ENCODE data around the gene FEM1B.

The FEM1B gene

DNA sequence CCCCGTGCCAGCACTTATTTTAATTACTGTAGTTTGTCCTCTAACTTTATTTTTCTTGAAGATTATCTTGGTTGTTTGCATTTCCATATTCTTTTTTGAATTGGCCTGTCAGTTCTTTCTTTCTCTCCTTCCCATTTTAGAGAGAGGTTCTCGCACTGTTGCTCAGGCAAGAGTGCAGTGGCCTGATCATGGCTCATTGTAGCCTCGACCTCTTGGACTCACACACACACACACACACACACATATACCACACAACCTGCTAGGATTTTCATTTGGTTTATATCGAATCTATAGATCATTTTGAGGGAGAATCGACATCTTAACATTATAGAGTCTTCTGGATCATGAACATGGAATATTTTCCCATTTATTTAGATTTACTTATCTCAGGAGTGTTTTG lies 8.7 kb downstream of the FEM1B start:
- no peak for DNase-seq

DNA sequence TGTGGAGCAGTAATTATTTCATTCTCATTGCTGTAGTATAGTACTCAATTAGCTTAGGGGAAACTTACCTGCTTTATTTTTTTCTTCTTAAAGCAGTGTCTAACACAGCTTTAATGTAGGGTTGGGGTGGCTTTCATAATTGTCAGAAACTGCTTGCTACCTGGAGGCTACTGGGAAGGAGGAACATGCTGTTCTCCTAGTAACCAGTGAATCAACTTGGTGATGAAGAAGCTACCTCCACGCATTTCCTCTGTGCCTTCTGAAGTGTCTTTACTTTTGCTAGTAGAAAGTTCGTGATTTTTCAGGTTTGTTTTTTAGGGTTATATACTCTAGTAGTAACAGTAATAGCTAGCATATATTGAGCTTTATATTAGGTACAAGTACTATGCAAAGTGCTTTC lies 11.5 kb downstream of the FEM1B start:
- no peak for DNase-seq

DNA sequence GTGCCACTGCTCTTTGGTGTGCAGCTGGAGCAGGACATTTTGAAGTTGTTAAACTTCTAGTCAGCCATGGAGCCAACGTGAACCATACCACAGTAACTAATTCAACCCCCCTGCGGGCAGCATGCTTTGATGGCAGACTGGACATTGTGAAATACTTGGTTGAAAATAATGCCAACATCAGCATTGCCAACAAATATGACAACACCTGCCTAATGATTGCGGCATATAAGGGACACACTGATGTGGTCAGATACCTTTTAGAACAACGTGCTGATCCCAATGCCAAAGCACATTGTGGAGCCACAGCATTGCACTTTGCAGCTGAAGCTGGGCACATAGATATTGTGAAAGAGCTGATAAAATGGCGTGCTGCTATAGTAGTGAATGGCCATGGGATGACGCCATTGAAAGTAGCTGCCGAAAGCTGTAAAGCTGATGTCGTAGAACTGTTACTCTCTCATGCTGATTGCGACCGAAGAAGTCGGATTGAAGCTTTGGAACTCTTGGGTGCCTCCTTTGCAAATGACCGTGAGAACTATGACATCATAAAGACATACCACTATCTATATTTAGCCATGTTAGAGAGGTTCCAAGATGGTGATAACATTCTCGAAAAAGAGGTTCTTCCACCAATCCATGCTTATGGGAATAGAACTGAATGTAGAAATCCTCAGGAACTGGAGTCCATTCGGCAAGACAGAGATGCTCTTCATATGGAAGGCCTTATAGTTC lies 12.2 kb downstream of the FEM1B start:
- DNase-seq, result no peak

DNA sequence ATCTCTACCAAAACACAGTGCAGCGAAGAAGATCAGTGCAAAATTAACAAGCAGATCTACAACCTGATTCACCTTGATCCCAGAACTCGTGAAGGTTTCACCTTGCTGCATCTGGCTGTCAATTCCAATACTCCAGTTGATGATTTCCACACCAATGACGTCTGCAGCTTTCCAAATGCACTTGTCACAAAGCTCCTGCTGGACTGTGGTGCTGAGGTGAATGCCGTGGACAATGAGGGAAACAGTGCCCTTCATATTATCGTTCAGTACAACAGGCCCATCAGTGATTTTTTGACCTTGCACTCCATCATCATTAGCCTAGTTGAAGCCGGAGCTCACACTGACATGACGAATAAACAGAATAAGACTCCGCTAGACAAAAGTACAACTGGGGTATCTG lies 13.2 kb downstream of the FEM1B start:
- DNase-seq, result no peak

DNA sequence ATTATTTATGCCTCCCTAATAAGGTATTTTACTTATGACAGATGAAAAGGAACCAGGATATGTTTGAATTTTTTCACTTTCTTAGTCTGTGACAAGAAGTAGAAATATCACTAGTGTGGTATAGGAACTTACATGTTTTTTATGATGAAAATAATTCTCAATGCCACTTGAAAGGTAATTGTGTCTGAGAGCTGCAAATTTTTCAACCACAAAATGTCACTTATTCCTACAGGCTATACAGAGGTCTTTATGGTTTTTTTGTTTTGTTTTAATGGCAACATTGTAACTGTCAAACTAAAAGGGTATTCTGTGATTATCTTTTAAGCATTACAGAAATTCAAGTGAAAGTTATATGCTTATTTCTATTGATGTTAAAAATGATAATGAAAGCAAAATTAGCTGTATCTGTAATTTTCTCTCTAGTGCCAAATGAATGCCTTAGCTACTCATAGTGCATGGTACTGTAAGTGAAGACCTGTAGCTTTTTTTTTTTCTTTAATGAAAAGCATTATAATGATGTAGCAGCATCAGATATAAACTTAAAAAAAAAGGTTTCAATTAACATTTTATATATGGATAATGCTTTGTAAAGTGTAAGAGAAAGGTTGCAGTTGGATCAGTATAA lies 14.7 kb downstream of the FEM1B start:
- DNase-seq, result no peak

DNA sequence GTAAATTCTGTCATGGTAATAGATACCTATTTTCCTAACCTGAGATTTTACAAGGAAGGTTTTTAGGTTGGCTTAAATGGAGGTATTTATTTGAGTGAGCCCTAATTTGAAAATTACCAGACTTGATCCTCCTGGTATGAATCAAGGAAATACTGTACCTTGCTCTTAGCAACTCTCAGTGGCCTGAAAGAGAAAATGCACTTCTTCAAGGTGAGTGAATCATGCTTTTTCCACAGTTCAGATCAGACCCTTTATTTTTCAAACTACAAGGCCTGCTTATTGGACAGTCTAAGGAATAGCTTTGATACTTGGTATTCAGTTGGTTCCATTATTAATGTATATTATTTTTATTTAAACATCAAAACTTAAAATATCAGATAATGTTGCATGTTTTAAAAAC lies 15.4 kb downstream of the FEM1B start:
- DNase-seq, result no peak

DNA sequence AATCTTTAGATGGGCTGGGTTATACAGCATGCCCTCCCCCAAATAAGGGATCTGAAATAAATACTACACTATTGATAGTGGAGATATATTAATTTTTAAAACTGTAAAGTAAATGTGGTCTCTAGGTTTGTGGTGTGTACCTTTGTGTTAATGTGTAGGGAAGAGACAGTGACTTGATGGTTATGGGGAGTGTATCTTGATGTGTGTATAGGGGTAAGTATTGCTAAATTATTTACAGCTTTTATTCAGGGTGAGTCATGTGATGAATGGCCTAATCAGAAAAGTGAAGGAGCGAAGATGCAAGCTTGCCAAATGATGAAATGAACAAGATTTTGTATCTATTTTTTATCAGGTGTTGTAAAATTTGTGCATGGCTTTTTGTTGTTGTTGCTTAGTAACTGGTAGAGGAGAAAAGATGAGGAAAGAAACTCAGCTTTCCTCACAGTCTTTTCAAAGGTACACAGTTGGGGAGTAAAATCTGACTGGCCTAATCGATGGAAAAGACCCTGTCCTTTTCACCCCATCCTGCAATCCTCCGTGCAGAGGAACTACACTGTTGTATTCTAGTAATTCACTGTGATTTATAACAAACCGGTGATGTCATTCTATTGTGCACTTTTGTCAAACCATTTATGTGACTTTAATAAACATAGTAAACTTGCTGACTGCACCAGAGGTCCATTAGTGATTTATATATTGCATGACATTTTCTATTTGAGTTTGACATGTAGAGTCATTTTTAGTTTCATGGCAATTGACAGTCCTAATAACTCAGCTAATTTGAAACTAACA lies 17.7 kb downstream of the FEM1B start:
- no peak for DNase-seq

DNA sequence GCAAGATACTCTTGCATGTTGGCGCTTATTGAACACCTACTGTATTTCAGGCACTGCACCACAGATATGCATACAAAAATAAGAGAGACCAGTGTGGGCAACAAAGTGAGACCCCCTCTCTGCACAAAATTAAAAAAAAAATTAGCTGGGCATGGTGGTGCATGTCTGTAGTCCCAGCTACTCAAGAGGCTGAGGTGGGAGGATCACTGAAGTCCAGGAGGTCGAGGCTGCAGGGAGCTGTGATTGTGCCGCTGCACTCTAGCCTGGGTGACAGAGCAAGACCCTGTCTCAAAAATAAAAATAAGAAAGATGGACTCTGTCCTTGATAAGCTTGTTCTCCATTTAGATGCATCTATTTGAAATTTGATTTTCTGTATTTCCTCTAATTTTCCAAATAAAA lies 20.8 kb downstream of the FEM1B start:
- DNase-seq, result no peak

DNA sequence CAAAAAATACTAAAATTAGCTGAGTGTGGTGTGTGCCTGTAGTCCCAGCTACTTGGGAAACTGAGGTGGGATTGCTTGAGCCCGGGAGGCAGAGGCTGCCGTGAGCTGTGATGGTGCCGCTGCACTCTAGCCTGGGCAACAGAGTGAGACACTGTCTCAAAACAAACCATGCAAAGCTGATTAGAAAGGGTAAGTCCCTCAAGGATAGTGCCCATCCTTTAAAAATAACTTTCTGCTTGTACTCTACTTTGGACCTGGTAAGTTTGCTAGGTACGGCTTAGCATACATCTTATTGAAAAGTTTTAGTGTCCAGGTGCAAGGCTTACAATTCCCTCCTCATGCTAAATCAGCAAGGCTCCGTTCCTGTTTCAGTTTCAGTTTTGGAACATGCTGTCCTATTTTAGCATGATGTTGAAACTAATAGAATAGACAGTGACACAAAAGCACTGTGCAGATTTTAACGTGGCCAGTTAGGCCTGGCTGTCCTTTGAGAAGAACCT lies 21.4 kb downstream of the FEM1B start:
- no peak for DNase-seq

DNA sequence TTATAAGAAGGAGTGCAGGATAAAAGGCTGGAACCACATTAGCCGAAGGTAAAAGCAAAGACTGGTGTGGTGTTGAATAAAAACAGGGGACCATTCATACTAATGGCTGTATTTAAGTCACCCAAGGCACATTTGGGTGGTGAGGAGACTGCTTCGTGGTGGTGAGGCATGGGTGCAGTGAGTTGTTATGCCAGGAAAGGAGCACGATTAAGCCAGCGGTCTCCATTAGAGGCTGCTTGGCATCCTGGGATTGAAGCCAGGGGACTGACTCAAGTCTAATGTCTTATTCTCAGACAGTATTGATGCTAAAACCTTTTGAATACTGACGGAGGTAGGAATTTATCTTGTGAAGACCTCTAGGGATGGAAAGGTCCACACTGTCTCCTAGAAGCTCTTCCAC lies 21.9 kb downstream of the FEM1B start:
- DNase-seq, result no peak

DNA sequence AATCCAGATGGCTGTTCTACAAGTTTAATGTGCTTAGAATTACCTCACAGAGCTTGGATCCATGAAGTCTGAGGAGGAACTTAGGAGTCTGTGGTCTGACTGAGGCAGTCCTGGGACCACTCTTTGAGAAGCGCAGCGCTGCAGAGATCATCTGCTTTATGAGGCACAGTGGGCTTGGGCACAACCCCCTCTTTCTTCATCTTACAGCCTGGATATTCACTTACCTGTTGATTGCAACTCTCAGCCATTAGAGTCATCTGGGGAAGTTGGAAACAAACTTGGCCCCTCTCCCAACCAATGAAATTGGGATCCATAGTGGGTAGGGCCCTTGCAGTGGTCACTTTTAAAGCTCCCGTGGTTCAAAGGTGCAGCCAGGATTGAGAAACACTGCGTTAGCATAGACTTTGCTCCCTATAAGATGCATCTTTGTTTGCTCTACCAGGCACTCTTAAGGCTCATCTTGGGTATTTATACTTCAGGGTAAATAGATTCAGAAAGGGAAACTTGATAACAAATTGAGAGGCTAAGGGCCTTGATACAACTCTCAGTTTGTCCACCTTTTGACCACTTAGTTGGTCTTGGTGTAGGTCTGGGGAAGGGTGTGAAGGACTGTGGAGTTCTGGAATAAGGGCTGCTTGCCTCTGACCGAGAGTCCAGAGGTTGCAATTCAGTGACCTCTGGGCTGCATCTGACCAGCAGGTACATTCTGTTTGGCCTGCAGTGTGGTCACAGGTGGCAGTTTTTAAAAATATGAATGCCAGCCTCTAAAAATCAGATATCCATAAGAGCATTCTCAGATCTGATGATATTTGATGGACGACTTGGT lies 22.8 kb downstream of the FEM1B start:
- DNase-seq, result no peak

DNA sequence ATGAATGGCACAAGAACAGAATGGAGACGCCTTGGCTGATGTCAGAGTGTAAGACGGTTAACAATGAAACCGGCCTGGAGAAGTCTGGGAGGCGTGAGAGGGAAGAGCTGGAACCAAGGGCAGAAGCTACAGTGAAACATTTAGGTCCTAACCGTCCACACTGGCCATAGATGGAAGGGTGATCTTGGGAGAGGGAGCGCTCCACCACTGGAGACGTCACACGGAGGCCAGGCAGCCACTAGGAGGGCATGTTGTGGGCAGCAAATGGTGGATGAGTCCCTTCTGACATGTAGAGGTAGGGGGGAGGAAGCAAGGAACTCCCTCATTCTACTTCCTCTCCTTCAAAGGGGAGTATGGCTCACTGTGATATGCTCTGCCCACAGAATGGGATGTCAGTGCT lies 23.8 kb downstream of the FEM1B start:
- no peak for DNase-seq

DNA sequence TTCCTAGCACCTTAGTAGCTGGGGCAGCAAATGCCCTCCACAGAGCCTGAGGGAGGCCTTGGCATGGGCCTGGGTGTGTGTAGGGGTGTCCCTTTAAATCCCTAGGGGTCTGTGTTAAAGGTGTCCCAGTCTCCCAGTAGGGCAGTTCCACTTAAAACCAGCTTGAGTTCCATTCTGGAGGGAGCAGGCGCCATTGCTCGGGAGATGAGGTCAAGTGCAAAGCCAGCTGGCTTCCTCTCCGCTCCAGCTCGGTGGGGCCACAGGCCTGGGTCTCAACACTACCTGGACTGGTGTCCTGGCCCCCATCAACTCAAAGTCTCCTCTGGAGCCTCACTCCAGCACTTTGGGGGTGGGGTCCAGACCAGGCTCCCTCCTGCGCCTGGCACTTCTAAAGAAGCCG lies 25.2 kb downstream of the FEM1B start:
- DNase-seq, result no peak

DNA sequence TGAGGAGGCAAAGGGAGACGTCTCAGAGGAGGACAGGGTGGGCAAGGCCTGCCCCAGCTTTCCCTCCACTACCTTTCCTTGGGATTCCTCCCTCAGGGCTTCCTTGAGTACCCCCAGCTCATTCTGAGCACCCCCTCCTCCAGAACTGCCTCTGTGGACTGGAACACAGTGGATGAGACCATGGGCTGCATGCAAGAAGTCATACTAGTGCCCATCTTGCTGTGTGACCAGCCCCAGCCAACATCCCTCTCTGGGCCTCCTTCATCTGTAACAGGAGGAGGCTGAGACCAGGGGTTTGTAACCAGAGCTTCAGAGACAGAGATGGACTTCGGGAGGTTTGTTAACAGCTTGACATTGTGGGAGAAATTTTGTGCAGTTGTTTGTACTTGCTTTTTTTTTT lies 25.6 kb downstream of the FEM1B start:
- DNase-seq, result no peak

DNA sequence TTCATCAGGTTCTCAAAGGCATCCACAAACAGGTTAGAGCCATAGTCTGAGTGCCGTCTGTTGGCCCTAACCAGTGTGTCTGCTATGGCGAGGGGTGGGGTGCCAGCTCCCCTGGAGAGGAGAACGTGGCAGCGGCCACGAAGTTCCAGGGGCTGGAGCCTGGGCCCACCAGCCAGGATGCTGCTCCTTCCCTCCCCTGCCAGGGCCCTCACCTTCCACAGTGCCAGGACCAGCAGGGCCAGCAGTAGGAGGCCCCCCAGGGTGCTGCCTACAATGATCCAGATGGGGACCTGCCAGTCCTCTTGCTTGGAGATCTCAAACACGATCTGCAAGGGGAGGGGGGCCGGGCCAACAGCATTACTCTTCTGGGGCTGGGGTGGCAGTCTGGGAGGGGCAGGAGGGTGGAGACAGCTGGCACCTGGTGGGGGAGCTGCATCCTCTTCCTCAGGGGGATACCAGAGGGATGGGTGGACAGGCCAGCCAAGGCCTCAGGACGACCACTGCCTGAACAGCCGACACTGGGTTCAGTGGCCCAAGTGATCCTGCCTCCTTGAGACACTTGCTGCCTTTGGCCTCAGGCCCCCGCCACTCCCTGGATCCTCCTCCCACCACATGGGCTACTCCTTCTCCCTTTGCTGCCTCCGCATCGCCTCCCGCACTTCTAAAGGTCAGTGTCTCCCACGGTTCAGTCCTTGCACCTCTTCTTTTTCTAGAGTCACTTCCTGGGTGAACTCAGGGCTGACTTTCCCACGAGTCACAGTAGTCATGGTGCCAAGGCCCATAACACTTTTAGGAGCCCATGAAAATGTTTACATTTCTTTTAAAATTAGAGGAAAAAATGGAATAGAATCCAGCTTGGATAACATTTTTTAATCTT lies 26.3 kb downstream of the FEM1B start:
- no peak for DNase-seq

DNA sequence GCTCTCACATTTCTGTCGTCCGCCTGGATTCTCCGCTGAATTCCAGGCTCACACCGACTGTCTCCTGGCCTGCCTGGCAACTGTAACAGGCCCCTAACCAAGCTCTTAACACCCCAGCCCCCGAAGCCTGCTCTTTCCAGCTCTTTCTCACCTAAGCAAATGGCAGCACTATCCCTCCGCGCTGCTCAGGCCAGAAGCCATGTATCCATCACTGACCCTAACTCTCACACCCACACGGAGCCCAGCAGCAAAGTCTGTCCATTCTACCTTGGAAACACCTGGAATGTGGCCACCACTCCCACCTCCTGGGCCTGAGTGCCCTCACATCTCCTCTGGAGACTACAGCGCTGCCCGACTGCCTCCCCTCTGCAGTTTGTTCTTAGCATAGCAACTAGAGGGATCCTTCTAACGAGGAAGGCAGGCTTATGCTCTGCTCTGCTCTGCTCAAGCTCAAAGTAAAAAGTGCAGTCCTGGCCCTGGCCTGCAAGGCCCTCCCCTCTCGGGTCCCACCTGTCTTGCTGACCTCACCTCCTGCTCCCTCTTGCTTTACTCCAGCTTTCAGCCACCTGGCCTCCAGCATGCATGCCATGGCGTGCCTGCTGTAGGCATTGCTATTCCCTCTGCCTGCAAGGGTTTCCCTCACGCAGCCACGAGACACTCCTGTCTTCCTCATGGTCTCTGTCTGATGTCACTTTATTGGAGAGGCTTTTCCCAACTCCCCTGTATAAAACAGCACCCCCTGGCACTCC lies 27.2 kb downstream of the FEM1B start:
- DNase-seq, result no peak

DNA sequence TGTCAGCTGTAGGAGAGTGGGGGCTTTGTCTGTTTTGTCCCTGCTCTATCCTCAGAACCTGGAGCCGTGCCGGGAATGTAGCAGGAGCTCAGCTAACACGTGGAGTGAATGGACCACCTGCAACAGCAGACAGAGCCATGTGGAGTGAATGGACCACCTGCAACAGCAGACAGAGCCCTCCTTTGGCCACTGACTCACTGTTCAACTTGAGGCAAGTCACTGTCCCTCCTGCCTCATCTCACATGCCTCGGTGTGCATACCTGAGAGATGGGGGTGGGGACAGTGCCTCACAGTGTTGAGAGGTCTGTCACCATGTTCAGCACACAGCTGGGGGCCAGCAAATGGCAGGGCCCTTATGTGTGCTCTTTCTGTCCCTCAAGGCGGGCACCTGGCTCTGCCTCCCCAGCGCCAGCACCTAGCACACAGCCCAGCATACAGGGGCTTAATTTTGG lies 27.9 kb downstream of the FEM1B start:
- DNase-seq, result no peak

DNA sequence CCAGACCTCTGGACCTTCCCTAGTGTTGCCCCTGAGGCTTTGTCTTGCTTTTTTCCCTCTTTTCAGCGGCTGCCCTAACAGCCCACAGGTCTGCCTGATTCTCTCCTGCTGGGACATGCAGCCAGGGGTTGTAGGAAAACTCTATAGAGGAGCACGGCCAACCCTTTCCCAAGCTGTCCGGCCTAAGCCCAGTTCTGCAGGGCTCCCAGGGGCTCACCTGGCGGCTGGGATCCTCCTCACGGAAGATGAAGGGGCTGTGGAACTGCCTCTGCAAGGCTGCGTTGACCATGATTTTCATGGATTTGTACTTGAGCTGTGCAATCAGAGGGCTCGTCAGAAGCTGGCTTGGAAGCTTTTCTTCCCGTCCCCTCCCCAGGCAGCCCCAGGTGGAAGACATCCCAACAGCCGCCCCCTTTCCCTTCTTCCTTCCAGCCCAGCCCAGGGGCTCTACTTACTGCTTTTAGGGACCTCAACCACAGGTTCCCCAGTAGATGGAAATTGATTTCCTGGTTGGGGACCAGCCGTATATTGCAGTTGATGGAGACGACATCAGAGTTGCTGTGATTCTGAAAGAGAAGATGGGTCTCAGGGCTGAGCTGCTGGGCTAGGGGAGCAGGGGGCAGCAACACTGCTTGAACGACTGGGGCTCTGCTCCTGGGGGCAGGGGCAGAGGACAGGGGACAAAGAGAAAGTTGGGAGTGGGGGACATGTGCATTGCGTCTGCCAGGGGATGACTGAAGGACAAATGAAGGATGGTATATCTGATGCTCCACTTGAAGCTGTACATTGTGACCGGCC lies 29.8 kb downstream of the FEM1B start:
- no peak for DNase-seq

DNA sequence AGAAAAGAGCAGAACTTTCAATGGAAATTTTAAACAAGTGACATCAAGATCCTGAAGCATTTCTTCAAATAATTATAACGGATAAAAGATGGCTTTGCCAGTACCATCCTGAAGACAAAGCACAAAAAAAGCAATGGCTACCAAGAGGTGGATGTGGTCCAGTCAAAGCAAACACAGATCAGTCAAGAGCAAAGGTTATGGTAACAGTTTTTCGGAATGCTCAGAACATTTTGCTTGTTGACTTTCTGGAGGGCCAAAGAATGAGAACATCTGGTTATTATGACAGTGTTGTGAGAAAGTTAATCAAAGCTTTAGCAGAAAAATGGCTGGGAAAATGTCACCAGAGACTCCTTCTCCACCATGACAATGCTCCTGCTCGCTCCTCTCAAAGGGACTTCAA lies 31.5 kb downstream of the FEM1B start:
- no peak for DNase-seq

DNA sequence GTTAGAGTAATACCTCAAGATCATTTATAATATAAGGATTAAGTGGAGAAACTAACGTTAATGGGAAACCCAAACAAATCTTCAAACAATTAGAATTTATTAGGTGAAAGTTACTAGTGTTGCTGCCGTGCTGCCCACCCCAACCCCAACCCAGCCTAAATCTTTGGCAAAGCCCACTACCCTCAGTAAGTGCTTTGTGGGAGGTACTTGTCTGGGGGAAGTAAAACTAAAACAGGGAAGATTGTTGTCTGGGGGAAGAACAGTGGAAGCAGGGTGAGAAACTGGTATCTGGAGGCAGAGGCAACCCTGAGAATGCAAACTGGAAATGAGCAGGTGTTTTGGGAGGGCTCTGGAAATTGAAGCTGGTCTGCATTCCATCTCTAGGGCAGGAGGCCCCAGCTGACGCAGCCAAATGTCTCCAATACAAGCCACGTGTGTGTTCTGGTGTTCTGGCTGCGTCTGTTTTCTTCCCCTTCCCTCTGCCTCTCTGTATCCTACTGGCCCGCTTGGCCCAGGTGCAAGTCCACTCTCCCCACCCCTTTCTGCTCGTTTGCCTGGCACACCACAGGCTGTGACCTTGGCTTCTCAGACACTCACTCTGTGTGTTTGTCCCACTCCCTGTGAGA lies 32.7 kb downstream of the FEM1B start:
- no peak for DNase-seq

Data from NCI-H187 treated with DMSO at 0.1 percent for 48 hours (cell line).